ENCODE measurements around the gene SLC6A1. TPM values are rescaled to one million over a fixed set of nuclear protein-coding genes. Genes with fewer than 3 reads are reported as not detected.

Gene SLC6A1
- total and polyA plus RNA-seq, 2 of the 8 experiments (the other 6 are each of a cell fraction or from before 2014, with no cell fraction given): 0.30 to 0.63 TPM

DNA sequence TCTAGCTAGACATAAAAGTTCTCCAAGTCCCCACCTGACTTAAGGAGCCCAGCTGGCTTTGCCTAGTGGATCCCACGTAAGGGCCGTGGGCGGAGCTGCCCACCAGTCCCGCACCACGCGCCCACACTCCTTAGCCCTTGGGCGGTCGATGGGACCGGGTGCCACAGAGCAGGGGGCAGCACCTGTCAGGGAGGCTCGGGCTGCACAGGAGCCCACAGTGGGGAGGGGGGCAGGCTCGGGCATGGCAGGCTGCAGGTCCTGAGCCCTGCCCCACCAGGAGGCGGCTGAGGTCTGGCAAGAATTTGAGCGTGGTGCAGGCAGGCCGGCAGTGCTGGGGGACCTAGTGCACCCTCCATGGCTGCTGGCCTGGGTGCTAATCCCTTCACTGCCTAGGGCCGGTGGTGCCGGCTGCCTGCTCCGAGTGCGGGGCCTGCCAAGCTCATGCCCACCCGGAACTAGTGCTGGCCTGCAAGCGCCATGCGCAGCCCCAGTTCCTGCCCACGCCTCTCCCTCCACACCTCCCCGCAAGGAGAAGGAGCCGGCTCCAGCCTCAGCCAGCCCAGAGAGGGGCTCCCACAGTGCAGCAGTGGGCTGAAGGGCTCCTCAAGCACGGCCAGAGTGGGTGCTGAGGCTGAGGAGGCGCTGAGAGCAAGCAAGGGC lies 78.7 kb downstream of the SLC6A1 start:
- H3K27me3 ChIP-seq (replicated peaks in 1 of 4; ENCODE audit: control insufficient read depth in 3 of 4, extremely low read depth in 1 of 4, insufficient read depth in 3 of 4, low read length in 3 of 4): no peaks in the 10 kb centered on the region
- H4K8ac ChIP-seq (ENCODE audit: extremely low read depth, insufficient read depth, low read length): no peak overlapping the region
- no peaks in the 10 kb centered on the region for H4K20me1 ChIP-seq (replicated peaks in 1 of 2; ENCODE audit: control insufficient read depth in 1 of 2, insufficient read depth in 2 of 2, low read length in 2 of 2)
- H2BK12ac ChIP-seq (ENCODE audit: low read depth, low read length): no peak overlapping the region
- H3K4me3 ChIP-seq (ENCODE audit: extremely low read depth in 1 of 4, insufficient read depth in 2 of 4, low read depth in 3 of 4, low read length in 4 of 4): no peak overlapping the region
- no peaks in the 10 kb centered on the region for H3K36me3 ChIP-seq (ENCODE audit: control insufficient read depth in 2 of 4, insufficient read depth in 4 of 4, low read length in 3 of 4)
- no peak overlapping the region for H2BK120ac ChIP-seq (replicated peaks; ENCODE audit: low read depth, low read length)
- no peak overlapping the region for H2BK20ac ChIP-seq (ENCODE audit: low read length)
- no peak overlapping the region for H4K91ac ChIP-seq (replicated peaks; ENCODE audit: insufficient read length, low read length)
- no peaks in the 10 kb centered on the region for H3K23me2 ChIP-seq (ENCODE audit: low read depth, low read length)
- H3K23ac ChIP-seq (ENCODE audit: insufficient read length): no peak overlapping the region
- DNase-seq (ENCODE audit: low read depth in 1 of 2, low spot score in 2 of 2) (no peak), FAIRE-seq (no peak)
- H3K79me2 ChIP-seq (ENCODE audit: control insufficient read depth in 1 of 2, insufficient read depth in 2 of 2, low read length in 2 of 2): no peaks in the 10 kb centered on the region
- H2BK15ac ChIP-seq (ENCODE audit: low read length): no peak overlapping the region
- H3K9ac ChIP-seq (replicated peaks in 1 of 4; ENCODE audit: extremely low read depth in 1 of 4, low read depth in 3 of 4, low read length in 3 of 4): no peak overlapping the region
- no peaks in the 10 kb centered on the region for H3K79me1 ChIP-seq (ENCODE audit: low read depth, low read length)
- 92% methylated on average over 24 of the region's 26 CpGs; no CpG with 5 or more reads in 1 of the 2 experiments for WGBS, 2 experiments (ENCODE audit: extremely low coverage in 1 of 2, insufficient coverage in 1 of 2, insufficient read length in 1 of 2, insufficient replicate concordance in 2 of 2, low coverage in 1 of 2, low lambda C conversion rate in 2 of 2, missing lambda C conversion rate in 1 of 2)
- peaks cover 6 to 29% of the 10 kb centered on the region in 2 experiments; a peak in 3 of 4 replicates for H3K9me3 ChIP-seq (ENCODE audit: insufficient read depth in 2 of 2, low read depth in 1 of 2, low read length in 1 of 2)
- no peak overlapping the region for H3K27ac ChIP-seq (ENCODE audit: low read depth, low read length)
- H2AFZ ChIP-seq (ENCODE audit: low read length): no peak overlapping the region
- H3K18ac ChIP-seq (ENCODE audit: extremely low read depth, low read length): no peak overlapping the region
- CTCF ChIA-PET (ENCODE audit: partially characterized antibody): interaction anchor here (1.1 to 3.7 kb wide), 4 partner anchors 10 to 126 kb away, joined by 3 to 20 read pairs (median 4); no protein-coding TSS in a partner anchor
- no peak overlapping the region for H3K4ac ChIP-seq (replicated peaks; ENCODE audit: insufficient read length, low read depth, low read length)
- no peak overlapping the region for H3K56ac ChIP-seq (replicated peaks; ENCODE audit: insufficient read length, low read depth, low read length)
- H3K4me2 ChIP-seq (ENCODE audit: insufficient read depth in 1 of 2, low read depth in 2 of 2, low read length in 2 of 2): no peak overlapping the region
- H3K4me1 ChIP-seq (replicated peaks in 1 of 4; ENCODE audit: control insufficient read depth in 3 of 4, insufficient read depth in 4 of 4, low read length in 3 of 4): no peaks in the 10 kb centered on the region
- no peak overlapping the region for H2BK5ac ChIP-seq (ENCODE audit: low read depth, low read length)
- no peak overlapping the region for H2AK5ac ChIP-seq (ENCODE audit: low read depth, low read length)
- H3K14ac ChIP-seq (ENCODE audit: insufficient read length): no peak overlapping the region
- no peak overlapping the region for H4K5ac ChIP-seq (ENCODE audit: insufficient read length, low read depth, low read length)
- POLR2A ChIA-PET (ENCODE audit: partially characterized antibody): no interaction called here
- no peak for TF ChIP-seq CTBP2 (IDR thresholded peaks at IDR 0.05; ENCODE audit: borderline replicate concordance, insufficient read depth, insufficient read length, low read length)

Measured in H1 (cell line).